Naive thymus-derived CD8-positive, alpha-beta T cell (primary cell): Measurements from ENCODE around the gene HHAT. TPM values are rescaled to one million over a fixed set of nuclear protein-coding genes. Genes with fewer than 3 reads are reported as not detected.

Source experiments
- ATAC-seq, 2 donors: fragments of 150-1000 bp; cut with Tn5 transposase in 1 of 2; sonication (Bioruptor Pico), chemical (Tn5 transposase) in 1 of 2; 1 replicate in 1 of 2; 2 replicates in 1 of 2; pipeline ENCODE4 v1.10.0; 2021; ENCODE audit warnings: mild to moderate bottlenecking in 2 of 2, moderate library complexity in 2 of 2
- POLR2A ChIA-PET: fragments of 350-600 bp; sonication (Branson Sonifier 250); formaldehyde crosslinking; loops from one replicate; lab custom pipeline; 2021; ENCODE audit warnings: antibody characterized with exemption; lab: Charles Lee
- DNase-seq, 10 donors: peaks; one replicate each; pipeline versions ENCODE4 v3.0.0 to v3.0.0-alpha.2; 2020 to 2022
- H3K27ac Mint-ChIP-seq, 10 donors: one replicate each; pipeline ENCODE4 v1.8.0; 2020 to 2022; ENCODE audit warnings: mild to moderate bottlenecking in 10 of 10, mixed read lengths in 10 of 10, moderate library complexity in 4 of 10, inconsistent platforms in 1 of 10
- H3K27me3 Mint-ChIP-seq, 5 donors: one replicate each; pipeline ENCODE4 v1.8.0; 2021 to 2022; ENCODE audit warnings: mixed read lengths in 5 of 5
- H3K36me3 Mint-ChIP-seq, 3 donors: one replicate each; pipeline ENCODE4 v1.8.0; 2020 to 2022; ENCODE audit warnings: mixed read lengths in 3 of 3, mild to moderate bottlenecking in 2 of 3, inconsistent platforms in 1 of 3
- H3K4me1 Mint-ChIP-seq, 4 donors: one replicate each; pipeline ENCODE4 v1.8.0; 2021 to 2022; ENCODE audit warnings: mixed read lengths in 4 of 4
- H3K4me3 Mint-ChIP-seq, 10 donors: one replicate each; pipeline ENCODE4 v1.8.0; 2020 to 2022; ENCODE audit warnings: mild to moderate bottlenecking in 10 of 10, mixed read lengths in 10 of 10, moderate library complexity in 6 of 10, inconsistent platforms in 1 of 10
- H3K9me3 Mint-ChIP-seq, 9 donors: one replicate each; pipeline ENCODE4 v1.8.0; 2020 to 2022; ENCODE audit warnings: mixed read lengths in 9 of 9, mild to moderate bottlenecking in 3 of 9, inconsistent platforms in 1 of 9, moderate library complexity in 1 of 9
- polyA plus RNA-seq, 3 donors: library from polyadenylated mRNA; unstranded; fragments of 300-500 nt; fragmentation: Illumina TruSeq; gene quantifications; one replicate each; pipeline ENCODE4 v1.2.3, GENCODE V29; 2021
- total RNA-seq, 8 experiments: library from RNA in 2 of 8; stranded (reverse) in 2 of 8; gene quantifications; one replicate each; pipeline ENCODE4 v1.2.3 and lab custom pipeline; 2021 to 2026

Gene HHAT
- total and polyA plus RNA-seq, 5 experiments from 2014 or later, result 0.74 to 1.8 (median 1.5) TPM

- Mint-ChIP-seq H3K36me3 (no peaks in the 10 kb centered on the region), H3K4me3 (no peak overlapping the region), H3K27me3 (no peaks in the 10 kb centered on the region), H3K27ac (no peak overlapping the region), H3K4me1 (peaks cover 9 to 25% (median 17%) of the 10 kb centered on the region in 4 donors), H3K9me3 (no peaks in the 10 kb centered on the region)
- ATAC-seq, result no peak
- DNase-seq, result no peak
- POLR2A ChIA-PET, result no interaction called here
These were observed 361.1 kb downstream of the HHAT start for GRCh38 chr1:210689826-210690225.

- POLR2A ChIA-PET, result no interaction called here
- Mint-ChIP-seq H3K27me3 (no peaks in the 10 kb centered on the region), H3K27ac (no peak overlapping the region), H3K36me3 (no peaks in the 10 kb centered on the region), H3K9me3 (no peaks in the 10 kb centered on the region), H3K4me3 (no peak overlapping the region), H3K4me1 (peaks cover 9 to 25% (median 17%) of the 10 kb centered on the region in 4 donors)
- ATAC-seq (no peak), DNase-seq (no peak)
These were observed 361.5 kb downstream of the HHAT start for GRCh38 chr1:210690236-210690635.

GRCh38 chr1:210691039-210691610 lies 362.4 kb downstream of the HHAT start:
- no peak for DNase-seq
- POLR2A ChIA-PET, result no interaction called here
- Mint-ChIP-seq H3K27me3 (no peaks in the 10 kb centered on the region), H3K4me3 (no peak overlapping the region), H3K9me3 (no peaks in the 10 kb centered on the region), H3K27ac (no peak overlapping the region), H3K4me1 (peaks cover 9 to 26% (median 17%) of the 10 kb centered on the region in 4 donors), H3K36me3 (no peaks in the 10 kb centered on the region)
- no peak for ATAC-seq

GRCh38 chr1:210692796-210693195 lies 364.1 kb downstream of the HHAT start:
- H3K36me3 Mint-ChIP-seq, result no peaks in the 10 kb centered on the region
- peak overlapping the region; percentile 40 to 79 (median 63) for H3K4me3 Mint-ChIP-seq
- H3K27ac Mint-ChIP-seq, result peak overlapping the region; percentile 18 to 93 (median 69)
- DNase-seq, result no peak
- no peaks in the 10 kb centered on the region for H3K27me3 Mint-ChIP-seq
- H3K4me1 Mint-ChIP-seq, result peaks cover 9 to 30% (median 17%) of the 10 kb centered on the region in 4 donors
- no peaks in the 10 kb centered on the region for H3K9me3 Mint-ChIP-seq
- peak in 1 of 2 donors; percentile 36 for ATAC-seq
- POLR2A ChIA-PET, result no interaction called here

GRCh38 chr1:210695026-210695425 lies 366.3 kb downstream of the HHAT start:
- Mint-ChIP-seq H3K9me3 (no peaks in the 10 kb centered on the region), H3K4me1 (peaks cover 9 to 30% (median 17%) of the 10 kb centered on the region in 4 donors), H3K4me3 (no peak overlapping the region), H3K27me3 (peaks cover 0 to 2% (median 0%) of the 10 kb centered on the region in 5 donors), H3K27ac (no peak overlapping the region), H3K36me3 (no peaks in the 10 kb centered on the region)
- no peak for ATAC-seq
- no peak for DNase-seq
- POLR2A ChIA-PET, result no interaction called here

GRCh38 chr1:210696709-210697108 lies 368.0 kb downstream of the HHAT start:
- peaks cover 0 to 3% (median 0%) of the 10 kb centered on the region in 9 donors for H3K9me3 Mint-ChIP-seq
- H3K4me3 Mint-ChIP-seq, result no peak overlapping the region
- no peaks in the 10 kb centered on the region for H3K36me3 Mint-ChIP-seq
- peaks cover 9 to 28% (median 17%) of the 10 kb centered on the region in 4 donors for H3K4me1 Mint-ChIP-seq
- ATAC-seq (no peak), DNase-seq (no peak)
- H3K27me3 Mint-ChIP-seq, result peaks cover 0 to 2% (median 0%) of the 10 kb centered on the region in 5 donors
- H3K27ac Mint-ChIP-seq, result no peak overlapping the region
- POLR2A ChIA-PET, result no interaction called here

- H3K27me3 Mint-ChIP-seq, result peaks cover 0 to 2% (median 0%) of the 10 kb centered on the region in 5 donors
- no peak overlapping the region for H3K4me3 Mint-ChIP-seq
- H3K4me1 Mint-ChIP-seq, result peaks cover 9 to 23% (median 14%) of the 10 kb centered on the region in 4 donors
- no peak for ATAC-seq
- H3K36me3 Mint-ChIP-seq, result peaks cover 0 to 1% (median 0%) of the 10 kb centered on the region in 3 donors
- no peak overlapping the region for H3K27ac Mint-ChIP-seq
- DNase-seq, result no peak
- H3K9me3 Mint-ChIP-seq, result peaks cover 0 to 4% (median 0%) of the 10 kb centered on the region in 9 donors
- POLR2A ChIA-PET, result no interaction called here
These were observed 368.5 kb downstream of the HHAT start for GRCh38 chr1:210697185-210697584.

GRCh38 chr1:210698661-210699060 lies 370.0 kb downstream of the HHAT start:
- peaks cover 0 to 2% (median 0%) of the 10 kb centered on the region in 5 donors for H3K27me3 Mint-ChIP-seq
- H3K36me3 Mint-ChIP-seq, result peaks cover 0 to 3% (median 0%) of the 10 kb centered on the region in 3 donors
- H3K4me1 Mint-ChIP-seq, result peaks cover 0 to 9% (median 1%) of the 10 kb centered on the region in 4 donors
- no peak for DNase-seq
- ATAC-seq, result no peak
- H3K4me3 Mint-ChIP-seq, result no peak overlapping the region
- H3K27ac Mint-ChIP-seq, result no peak overlapping the region
- peaks cover 0 to 4% (median 0%) of the 10 kb centered on the region in 9 donors for H3K9me3 Mint-ChIP-seq
- POLR2A ChIA-PET, result no interaction called here

- peaks cover 0 to 5% (median 0%) of the 10 kb centered on the region in 4 donors for H3K4me1 Mint-ChIP-seq
- peaks cover 0 to 3% (median 0%) of the 10 kb centered on the region in 3 donors for H3K36me3 Mint-ChIP-seq
- DNase-seq, result no peak
- H3K9me3 Mint-ChIP-seq, result peaks cover 0 to 4% (median 0%) of the 10 kb centered on the region in 9 donors
- peaks cover 0 to 2% (median 0%) of the 10 kb centered on the region in 5 donors for H3K27me3 Mint-ChIP-seq
- POLR2A ChIA-PET, result no interaction called here
- no peak for ATAC-seq
- no peak overlapping the region for H3K4me3 Mint-ChIP-seq
- H3K27ac Mint-ChIP-seq, result peak overlapping the region in 1 of 10 donors; percentile 60
These were observed 371.4 kb downstream of the HHAT start for GRCh38 chr1:210700083-210700482.

GRCh38 chr1:210700511-210700910 lies 371.8 kb downstream of the HHAT start:
- Mint-ChIP-seq H3K27me3 (peaks cover 0 to 2% (median 0%) of the 10 kb centered on the region in 5 donors), H3K4me1 (peaks cover 0 to 5% (median 0%) of the 10 kb centered on the region in 4 donors), H3K27ac (no peak overlapping the region), H3K36me3 (peaks cover 0 to 3% (median 0%) of the 10 kb centered on the region in 3 donors), H3K4me3 (no peak overlapping the region), H3K9me3 (peaks cover 0 to 4% (median 0%) of the 10 kb centered on the region in 9 donors)
- POLR2A ChIA-PET, result no interaction called here
- DNase-seq (no peak), ATAC-seq (no peak)

- DNase-seq, result no peak
- H3K36me3 Mint-ChIP-seq, result peaks cover 0 to 3% (median 0%) of the 10 kb centered on the region in 3 donors
- H3K27ac Mint-ChIP-seq, result no peak overlapping the region
- H3K4me3 Mint-ChIP-seq, result no peak overlapping the region
- H3K9me3 Mint-ChIP-seq, result peaks cover 0 to 4% (median 0%) of the 10 kb centered on the region in 9 donors
- POLR2A ChIA-PET, result no interaction called here
- H3K27me3 Mint-ChIP-seq, result peaks cover 0 to 2% (median 0%) of the 10 kb centered on the region in 5 donors
- H3K4me1 Mint-ChIP-seq, result peaks cover 0 to 2% (median 0%) of the 10 kb centered on the region in 4 donors
- no peak for ATAC-seq
These were observed 373.8 kb downstream of the HHAT start for GRCh38 chr1:210702506-210702905.

- Mint-ChIP-seq H3K9me3 (peaks cover 0 to 4% (median 0%) of the 10 kb centered on the region in 9 donors), H3K36me3 (peaks cover 0 to 3% (median 0%) of the 10 kb centered on the region in 3 donors), H3K4me3 (no peak overlapping the region), H3K27me3 (peaks cover 0 to 1% (median 0%) of the 10 kb centered on the region in 5 donors), H3K27ac (no peak overlapping the region), H3K4me1 (peaks cover 0 to 2% (median 0%) of the 10 kb centered on the region in 4 donors)
- no peak for ATAC-seq
- DNase-seq, result no peak
- POLR2A ChIA-PET, result no interaction called here
These were observed 374.9 kb downstream of the HHAT start for GRCh38 chr1:210703593-210703992.

GRCh38 chr1:210705086-210705485 lies 376.4 kb downstream of the HHAT start:
- no peak for ATAC-seq
- DNase-seq, result no peak

More at GRCh38 chr1:210705086-210705485, 376.4 kb downstream of the HHAT start:
- H3K9me3 Mint-ChIP-seq, result peaks cover 0 to 4% (median 0%) of the 10 kb centered on the region in 9 donors
- peaks cover 0 to 2% (median 0%) of the 10 kb centered on the region in 4 donors for H3K4me1 Mint-ChIP-seq
- H3K27me3 Mint-ChIP-seq, result peaks cover 0 to 1% (median 0%) of the 10 kb centered on the region in 5 donors
- POLR2A ChIA-PET, result no interaction called here
- H3K4me3 Mint-ChIP-seq, result no peak overlapping the region
- H3K27ac Mint-ChIP-seq, result no peak overlapping the region
- H3K36me3 Mint-ChIP-seq, result peaks cover 0 to 3% (median 0%) of the 10 kb centered on the region in 3 donors
